CD14-positive monocyte (primary cell): ENCODE data around the gene RAB44. TPM values are rescaled to one million over a fixed set of nuclear protein-coding genes. Genes with fewer than 3 reads are reported as not detected.
A peak's percentile ranks its signal among the peaks of the same experiment; 100 is the strongest.

ENCODE experiments used
- DNase-seq, 3 donors: peaks; one replicate each; pipeline ENCODE4 v3.0.0-alpha.2; 2011 to 2022
- H2AFZ ChIP-seq: 2 replicates; pipeline ENCODE4 v1.6.0; 2012; ENCODE audit warnings: mild to moderate bottlenecking, low read depth, low read length, inconsistent platforms; ENCODE audit not compliant: insufficient read depth, poor library complexity, severe bottlenecking
- H3K27ac ChIP-seq, 2 donors: 1 replicate in 1 of 2; 2 replicates in 1 of 2; pipeline ENCODE4 v1.5.1; 2012 to 2013; ENCODE audit warnings: low read length in 2 of 2, control low read depth in 1 of 2, inconsistent platforms in 1 of 2, low read depth in 1 of 2, mild to moderate bottlenecking in 1 of 2
- H3K27me3 ChIP-seq, 2 donors: one replicate each; pipeline versions ENCODE4 v1.6.0 to v1.6.1; 2011 to 2013; ENCODE audit warnings: low read length in 2 of 2; ENCODE audit not compliant: control insufficient read depth in 2 of 2, insufficient read depth in 2 of 2
- H3K36me3 ChIP-seq, 2 donors: replicated peaks in 1 of 2; 1 replicate in 1 of 2; 2 replicates in 1 of 2; pipeline versions ENCODE4 v1.5.1 to v1.6.1; 2012 to 2013; ENCODE audit warnings: low read length in 2 of 2, control low read depth in 1 of 2, inconsistent platforms in 1 of 2, mild to moderate bottlenecking in 1 of 2; ENCODE audit not compliant: insufficient read depth in 2 of 2, control insufficient read depth in 1 of 2
- H3K4me1 ChIP-seq, 2 donors: 1 replicate in 1 of 2; 2 replicates in 1 of 2; pipeline versions ENCODE4 v1.5.1 to v1.6.1; 2012 to 2013; ENCODE audit warnings: low read length in 2 of 2, control low read depth in 1 of 2, inconsistent platforms in 1 of 2, mild to moderate bottlenecking in 1 of 2, moderate library complexity in 1 of 2; ENCODE audit not compliant: insufficient read depth in 2 of 2, control insufficient read depth in 1 of 2
- H3K4me2 ChIP-seq: replicated peaks from 2 replicates; pipeline ENCODE3; 2012; ENCODE audit warnings: low read length, moderate library complexity, mild to moderate bottlenecking; ENCODE audit not compliant: poor library complexity, severe bottlenecking; ENCODE audit errors: extremely low read depth
- H3K4me3 ChIP-seq, 3 experiments: fragments of 200-600 bp in 1 of 3; sonication (generic) in 1 of 3; replicated peaks in 1 of 3; 1 replicate in 2 of 3; 2 replicates in 1 of 3; pipeline ENCODE4 v1.5.1; 2011 to 2013; ENCODE audit warnings: low read length in 3 of 3, mild to moderate bottlenecking in 3 of 3, control low read depth in 2 of 3, low read depth in 2 of 3, inconsistent platforms in 1 of 3, moderate library complexity in 1 of 3
- H3K79me2 ChIP-seq: 2 replicates; pipeline ENCODE4 v1.6.0; 2012; ENCODE audit warnings: mild to moderate bottlenecking, control low read depth, inconsistent platforms, low read length, moderate library complexity; ENCODE audit not compliant: insufficient read depth
- H3K9ac ChIP-seq: 2 replicates; pipeline ENCODE4 v1.6.0; 2017; ENCODE audit warnings: low read length, mild to moderate bottlenecking; ENCODE audit not compliant: insufficient read depth, poor library complexity, severe bottlenecking
- H3K9me3 ChIP-seq, 2 donors: replicated peaks in 1 of 2; 1 replicate in 1 of 2; 2 replicates in 1 of 2; pipeline versions ENCODE4 v1.5.1 to v1.6.1; 2012 to 2013; ENCODE audit warnings: low read length in 2 of 2, control low read depth in 1 of 2; ENCODE audit not compliant: control insufficient read depth in 1 of 2, insufficient read depth in 1 of 2
- H4K20me1 ChIP-seq: 2 replicates; pipeline ENCODE4 v1.6.0; 2012; ENCODE audit warnings: mild to moderate bottlenecking, low read length, control low read depth, moderate library complexity; ENCODE audit not compliant: insufficient read depth
- H3K27ac Mint-ChIP-seq, 7 donors: one replicate each; pipeline ENCODE4 v1.8.0; 2020; ENCODE audit warnings: mild to moderate bottlenecking in 7 of 7, mixed read lengths in 7 of 7, moderate library complexity in 6 of 7, inconsistent platforms in 2 of 7
- H3K27me3 Mint-ChIP-seq, 3 donors: one replicate each; pipeline ENCODE4 v1.8.0; 2021 to 2022; ENCODE audit warnings: low read depth in 3 of 3, mild to moderate bottlenecking in 3 of 3, mixed read lengths in 3 of 3, moderate library complexity in 3 of 3, inconsistent platforms in 1 of 3
- H3K36me3 Mint-ChIP-seq, 2 donors: one replicate each; pipeline ENCODE4 v1.8.0; 2020; ENCODE audit warnings: mixed read lengths in 2 of 2, inconsistent platforms in 1 of 2, mild to moderate bottlenecking in 1 of 2
- H3K4me1 Mint-ChIP-seq: one replicate; pipeline ENCODE4 v1.8.0; 2020; ENCODE audit warnings: mild to moderate bottlenecking, mixed read lengths
- H3K4me3 Mint-ChIP-seq, 2 donors: one replicate each; pipeline ENCODE4 v1.8.0; 2020; ENCODE audit warnings: mild to moderate bottlenecking in 2 of 2, mixed read lengths in 2 of 2, moderate library complexity in 1 of 2
- H3K9me3 Mint-ChIP-seq, 7 donors: one replicate each; pipeline ENCODE4 v1.8.0; 2020 to 2022; ENCODE audit warnings: mixed read lengths in 7 of 7, mild to moderate bottlenecking in 6 of 7, moderate library complexity in 6 of 7, inconsistent platforms in 2 of 7
- CTCF ChIP-seq: fragments of 200-600 bp; IDR thresholded peaks from one replicate; pipeline ENCODE4 v1.8.0; 2022; ENCODE audit warnings: antibody characterized with exemption, mild to moderate bottlenecking
- WGBS: methylation state at CpG from one replicate; pipeline ENCODE4 v1.1.5; 2013; ENCODE audit warnings: missing lambda C conversion rate; ENCODE audit not compliant: insufficient coverage; 5-methylcytosine and 5-hydroxymethylcytosine counted together
- intact Hi-C, 2 donors: fragments of 100-400 bp; cut with micrococcal nuclease; formaldehyde crosslinking; loops; one replicate each; pipeline versions ENCODE4 v1.15.0 to v1.15.1; 2023
- polyA plus RNA-seq, 3 donors: library from polyadenylated mRNA; depleted of rRNA in 1 of 3; unstranded in 2 of 3; stranded (reverse) in 1 of 3; fragments of 300-500 nt in 2 of 3; fragments of >200 nt in 1 of 3; fragmentation: Illumina TruSeq in 2 of 3; gene quantifications; 1 replicate in 2 of 3; 2 replicates in 1 of 3; pipeline ENCODE4 v1.2.3, GENCODE V29; 2012 to 2021

The RAB44 gene
- polyA plus RNA-seq, 3 donors, result 1.5 to 18.0 (median 1.9) TPM

DNA sequence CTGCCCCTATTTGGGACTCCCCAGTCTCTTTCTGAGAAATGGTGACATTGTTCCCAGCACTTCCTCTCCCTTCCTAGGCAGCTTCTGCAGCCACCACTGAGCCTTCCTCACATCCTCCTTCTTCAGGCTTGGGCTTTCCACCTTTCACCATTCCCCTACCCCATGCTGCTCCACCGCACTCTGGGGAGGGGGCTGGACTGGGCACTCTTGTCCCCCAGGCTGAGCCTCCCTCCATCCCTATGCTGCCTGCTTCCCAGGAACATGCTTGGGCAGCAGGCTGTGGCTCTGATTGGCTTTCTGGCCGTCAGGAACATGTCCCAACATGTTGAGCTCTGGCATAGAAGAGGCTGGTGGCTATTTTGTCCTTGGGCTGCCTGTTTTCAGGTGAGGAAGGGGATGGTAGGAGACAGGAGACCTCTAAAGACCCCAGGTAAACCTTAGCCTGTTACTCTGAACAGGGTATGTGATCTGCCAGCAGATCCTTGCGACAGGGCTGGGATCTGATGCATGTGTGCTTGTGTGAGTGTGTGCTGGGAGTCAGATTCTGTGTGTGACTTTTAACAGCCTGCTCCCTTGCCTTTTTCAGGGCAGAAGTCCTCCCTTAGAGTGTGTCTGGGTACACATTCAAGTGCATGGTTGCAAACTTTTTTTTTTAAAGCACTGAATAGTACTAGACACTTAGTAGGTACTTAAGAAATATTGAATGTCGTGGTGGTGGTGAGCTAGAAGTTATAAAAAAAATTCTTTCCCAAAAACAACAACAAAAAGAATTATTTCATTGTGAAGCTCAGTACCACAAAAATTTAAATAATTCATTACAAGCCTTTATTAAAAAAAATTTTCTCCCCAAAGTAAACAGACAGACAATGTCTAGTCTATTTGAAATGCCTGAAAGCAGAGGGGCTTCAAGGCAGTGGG is 21.2 kb upstream of the RAB44 start:
- H3K27me3 ChIP-seq, result peaks cover 0 to 19% of the 10 kb centered on the region in 2 donors
- Mint-ChIP-seq H3K36me3 (peaks cover 9 to 12% of the 10 kb centered on the region in 2 donors), H3K4me3 (peak overlapping the region in 1 of 2 donors; percentile 16), H3K27me3 (peaks cover 20 to 37% (median 24%) of the 10 kb centered on the region in 3 donors), H3K4me1 (peaks cover 33% of the 10 kb centered on the region), H3K27ac (peak overlapping the region in 5 of 7 donors; percentile 24 to 86 (median 50)), H3K9me3 (peaks cover 0 to 5% (median 0%) of the 10 kb centered on the region in 7 donors)
- H3K79me2 ChIP-seq, result peaks cover 5% of the 10 kb centered on the region
- H3K4me2 ChIP-seq, result no peak overlapping the region
- 66% methylated on average over 2 of the region's 4 CpGs for WGBS
- no peak overlapping the region for H3K9ac ChIP-seq
- H3K36me3 ChIP-seq, result no peaks in the 10 kb centered on the region
- peaks cover 24% of the 10 kb centered on the region for H4K20me1 ChIP-seq
- intact Hi-C loops, result no loop called here
- no peak overlapping the region for H3K27ac ChIP-seq
- peak in 2 of 3 donors; percentile 50 to 70 for DNase-seq
- no peaks in the 10 kb centered on the region for H3K9me3 ChIP-seq
- peaks cover 40 to 42% of the 10 kb centered on the region in 2 donors for H3K4me1 ChIP-seq
- no peak overlapping the region for H2AFZ ChIP-seq
- no peak overlapping the region for H3K4me3 ChIP-seq
- TF ChIP-seq CTCF, result no peak

DNA sequence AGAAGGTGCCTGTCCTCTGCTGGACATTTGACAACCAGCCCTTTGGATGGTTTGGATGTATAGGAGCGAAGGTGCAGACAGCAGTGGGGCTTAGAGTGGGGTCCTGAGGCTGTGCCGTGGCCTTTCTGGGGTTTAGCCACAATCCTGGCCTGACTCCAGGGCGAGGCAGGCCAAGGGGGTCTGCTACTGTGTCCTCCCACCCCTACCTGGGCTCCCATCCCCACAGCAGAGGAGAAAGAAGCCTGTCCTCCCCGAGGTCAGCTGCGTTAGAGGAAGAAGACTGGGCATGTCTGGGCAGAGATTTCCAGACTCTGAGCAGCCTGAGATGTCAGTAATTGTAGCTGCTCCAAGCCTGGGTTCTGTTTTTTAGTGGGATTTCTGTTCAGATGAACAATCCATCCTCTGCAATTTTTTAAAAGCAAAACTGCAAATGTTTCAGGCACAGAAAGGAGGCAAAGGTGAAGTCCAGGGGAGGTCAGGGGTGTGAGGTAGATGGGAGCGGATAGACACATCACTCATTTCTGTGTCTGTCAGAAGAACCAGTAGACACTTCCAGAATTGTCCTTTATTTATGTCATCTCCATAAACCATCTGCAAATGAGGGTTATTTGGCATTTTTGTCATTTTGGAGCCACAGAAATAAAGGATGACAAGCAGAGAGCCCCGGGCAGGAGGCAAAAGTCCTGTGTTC is 20.4 kb upstream of the RAB44 start:
- H3K27me3 Mint-ChIP-seq, result peaks cover 20 to 37% (median 23%) of the 10 kb centered on the region in 3 donors
- H4K20me1 ChIP-seq, result peaks cover 32% of the 10 kb centered on the region
- no peaks in the 10 kb centered on the region for H3K9me3 ChIP-seq
- intact Hi-C loops, result no loop called here
- peak overlapping the region in 4 of 7 donors; percentile 55 to 96 (median 74) for H3K27ac Mint-ChIP-seq
- no peak for TF ChIP-seq CTCF
- H3K4me2 ChIP-seq, result peak overlapping the region; percentile 84
- H3K4me3 Mint-ChIP-seq, result peak overlapping the region; percentile 80 to 98
- H3K27ac ChIP-seq, result peak overlapping the region in 1 of 2 donors; percentile 68
- no peak overlapping the region for H3K4me3 ChIP-seq
- no peak for DNase-seq
- peaks cover 12 to 14% of the 10 kb centered on the region in 2 donors for H3K36me3 Mint-ChIP-seq
- H3K27me3 ChIP-seq, result peaks cover 0 to 19% of the 10 kb centered on the region in 2 donors
- no peak overlapping the region for H3K9ac ChIP-seq
- H3K79me2 ChIP-seq, result peaks cover 9% of the 10 kb centered on the region
- peaks cover 44 to 48% of the 10 kb centered on the region in 2 donors for H3K4me1 ChIP-seq
- no peaks in the 10 kb centered on the region for H3K36me3 ChIP-seq
- peaks cover 37% of the 10 kb centered on the region for H3K4me1 Mint-ChIP-seq
- peaks cover 0 to 5% (median 0%) of the 10 kb centered on the region in 7 donors for H3K9me3 Mint-ChIP-seq
- WGBS, result no CpG with 5 or more reads among the region's 7 CpGs
- H2AFZ ChIP-seq, result no peak overlapping the region
